Calu3 (cell line): ENCODE results near the gene ACKR3. TPM values are rescaled to one million over a fixed set of nuclear protein-coding genes. Genes with fewer than 3 reads are reported as not detected.

Experiments
- BruUV-seq: library from RNA; stranded (reverse); fragments of 400-500 nt; replicated peaks from 2 replicates; lab custom pipeline; 2021; lab: Mats Ljungman, UMichigan
- CTCF ChIA-PET: fragments of 300-600 bp; sonication (Branson Sonifier 250); formaldehyde crosslinking; loops from one replicate; lab custom pipeline; 2022; ENCODE audit warnings: antibody characterized with exemption; lab: Charles Lee
- DNase-seq: peaks from one replicate; pipeline ENCODE4 v3.0.0; 2022
- H3K27ac Mint-ChIP-seq: one replicate; pipeline ENCODE4 v1.8.0; 2022; ENCODE audit warnings: mixed read lengths; ENCODE audit not compliant: unreplicated experiment
- H3K27me3 Mint-ChIP-seq: one replicate; pipeline ENCODE4 v1.8.0; 2022; ENCODE audit warnings: mixed read lengths; ENCODE audit not compliant: unreplicated experiment
- H3K36me3 Mint-ChIP-seq: one replicate; pipeline ENCODE4 v1.8.0; 2022; ENCODE audit warnings: mild to moderate bottlenecking, moderate library complexity, mixed read lengths; ENCODE audit not compliant: insufficient read depth, unreplicated experiment
- H3K4me1 Mint-ChIP-seq: one replicate; pipeline ENCODE4 v1.8.0; 2022; ENCODE audit warnings: mild to moderate bottlenecking, low read depth, mixed read lengths; ENCODE audit not compliant: unreplicated experiment
- H3K4me3 Mint-ChIP-seq: one replicate; pipeline ENCODE4 v1.8.0; 2022; ENCODE audit warnings: mild to moderate bottlenecking, low read depth, moderate library complexity, mixed read lengths; ENCODE audit not compliant: unreplicated experiment
- H3K9me3 Mint-ChIP-seq: one replicate; pipeline ENCODE4 v1.8.0; 2022; ENCODE audit warnings: low read depth, mixed read lengths; ENCODE audit not compliant: unreplicated experiment
- intact Hi-C: fragments of 100-400 bp; cut with micrococcal nuclease; formaldehyde crosslinking; loops from one replicate; pipeline ENCODE4 v1.10.0; 2022; ENCODE audit not compliant: unreplicated experiment
- total RNA-seq: library from RNA; stranded (reverse); gene quantifications from 2 replicates; pipeline ENCODE4 v1.2.3, GENCODE V29; 2022
- TF ChIP-seq, protein P1 (sequence below): fragments of 200-600 bp; IDR thresholded peaks from one replicate; pipeline ENCODE4 v1.8.0; 2022; ENCODE audit warnings: antibody characterized with exemption; ENCODE audit not compliant: unreplicated experiment

Gene ACKR3
- total RNA-seq, 1 experiment from 2014 or later, result 8.8 TPM

DNA sequence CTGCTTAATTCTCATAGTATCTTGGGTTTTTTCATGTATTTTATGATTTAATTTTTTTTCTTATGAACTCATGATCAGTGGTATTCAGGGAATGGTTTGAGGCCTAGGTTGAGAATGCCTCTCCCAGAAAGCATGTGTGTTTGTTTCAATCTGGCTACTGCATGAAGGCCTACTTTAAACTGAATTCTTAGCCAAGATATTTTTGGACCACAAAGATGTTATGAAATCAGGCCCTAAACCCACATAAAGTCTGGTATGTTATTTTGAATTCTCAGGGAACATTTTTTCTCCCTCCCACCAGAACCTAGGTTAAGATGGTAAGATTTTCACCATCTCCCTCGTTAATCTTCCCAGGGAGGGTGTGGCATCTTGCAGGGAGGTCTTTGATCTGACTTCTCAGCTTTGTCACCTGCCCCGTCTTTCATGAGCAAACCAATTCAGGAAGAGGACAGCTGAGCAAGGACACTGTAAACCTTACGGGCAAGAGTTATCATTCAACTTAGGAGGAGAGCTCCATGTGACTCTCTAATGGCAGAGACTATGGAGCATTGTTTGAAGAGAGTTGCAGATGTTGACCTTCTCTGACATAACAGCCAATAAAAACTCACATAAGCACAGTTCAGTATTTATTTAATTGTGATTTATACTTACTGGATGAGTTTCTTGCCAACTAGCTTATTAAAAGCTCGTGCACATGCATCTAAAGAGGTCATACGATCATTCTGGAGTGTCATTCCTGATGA, 21.3 kb upstream of the ACKR3 start:
- Mint-ChIP-seq H3K4me3 (no peak overlapping the region), H3K36me3 (no peaks in the 10 kb centered on the region), H3K27ac (no peak overlapping the region), H3K4me1 (no peaks in the 10 kb centered on the region), H3K9me3 (peaks cover 4% of the 10 kb centered on the region), H3K27me3 (no peaks in the 10 kb centered on the region)
- TF ChIP-seq, protein P1, sequence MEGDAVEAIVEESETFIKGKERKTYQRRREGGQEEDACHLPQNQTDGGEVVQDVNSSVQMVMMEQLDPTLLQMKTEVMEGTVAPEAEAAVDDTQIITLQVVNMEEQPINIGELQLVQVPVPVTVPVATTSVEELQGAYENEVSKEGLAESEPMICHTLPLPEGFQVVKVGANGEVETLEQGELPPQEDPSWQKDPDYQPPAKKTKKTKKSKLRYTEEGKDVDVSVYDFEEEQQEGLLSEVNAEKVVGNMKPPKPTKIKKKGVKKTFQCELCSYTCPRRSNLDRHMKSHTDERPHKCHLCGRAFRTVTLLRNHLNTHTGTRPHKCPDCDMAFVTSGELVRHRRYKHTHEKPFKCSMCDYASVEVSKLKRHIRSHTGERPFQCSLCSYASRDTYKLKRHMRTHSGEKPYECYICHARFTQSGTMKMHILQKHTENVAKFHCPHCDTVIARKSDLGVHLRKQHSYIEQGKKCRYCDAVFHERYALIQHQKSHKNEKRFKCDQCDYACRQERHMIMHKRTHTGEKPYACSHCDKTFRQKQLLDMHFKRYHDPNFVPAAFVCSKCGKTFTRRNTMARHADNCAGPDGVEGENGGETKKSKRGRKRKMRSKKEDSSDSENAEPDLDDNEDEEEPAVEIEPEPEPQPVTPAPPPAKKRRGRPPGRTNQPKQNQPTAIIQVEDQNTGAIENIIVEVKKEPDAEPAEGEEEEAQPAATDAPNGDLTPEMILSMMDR, result no peak
- BruUV-seq, result no TSS peak
- no peak for DNase-seq
- intact Hi-C loops, result no loop called here
- CTCF ChIA-PET, result interaction anchor here (1.2 kb wide), 1 partner anchor 12 kb away, joined by 3 read pairs; no protein-coding TSS in a partner anchor

DNA sequence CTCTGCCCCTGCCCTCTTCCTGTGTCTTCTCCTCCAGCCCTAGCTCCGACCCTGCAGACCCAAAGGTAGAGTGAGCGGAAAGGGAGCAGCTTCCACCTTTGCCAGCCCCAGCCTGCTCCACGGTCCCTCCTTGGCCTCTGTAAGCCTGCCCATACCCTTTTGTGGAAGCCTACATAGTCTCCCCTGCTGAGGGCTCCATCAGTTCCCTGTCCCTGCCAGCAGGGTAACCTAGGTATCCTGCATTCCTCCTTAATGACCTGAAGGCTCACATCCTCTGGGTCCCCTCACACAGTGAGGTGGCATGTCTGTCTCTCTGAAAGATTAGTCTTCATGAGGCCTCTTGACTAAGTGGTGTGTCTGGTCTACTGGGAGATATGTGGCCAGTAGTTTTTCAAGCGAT, 20.5 kb upstream of the ACKR3 start:
- Mint-ChIP-seq H3K27me3 (no peaks in the 10 kb centered on the region), H3K4me1 (no peaks in the 10 kb centered on the region), H3K36me3 (no peaks in the 10 kb centered on the region), H3K4me3 (no peak overlapping the region), H3K27ac (no peak overlapping the region), H3K9me3 (peaks cover 4% of the 10 kb centered on the region)
- CTCF ChIA-PET, result interaction anchor here (1.2 kb wide), 1 partner anchor 13 kb away, joined by 3 read pairs; no protein-coding TSS in a partner anchor
- BruUV-seq, result no TSS peak
- DNase-seq, result no peak
- intact Hi-C loops, result no loop called here
- TF ChIP-seq, protein P1, result no peak

DNA sequence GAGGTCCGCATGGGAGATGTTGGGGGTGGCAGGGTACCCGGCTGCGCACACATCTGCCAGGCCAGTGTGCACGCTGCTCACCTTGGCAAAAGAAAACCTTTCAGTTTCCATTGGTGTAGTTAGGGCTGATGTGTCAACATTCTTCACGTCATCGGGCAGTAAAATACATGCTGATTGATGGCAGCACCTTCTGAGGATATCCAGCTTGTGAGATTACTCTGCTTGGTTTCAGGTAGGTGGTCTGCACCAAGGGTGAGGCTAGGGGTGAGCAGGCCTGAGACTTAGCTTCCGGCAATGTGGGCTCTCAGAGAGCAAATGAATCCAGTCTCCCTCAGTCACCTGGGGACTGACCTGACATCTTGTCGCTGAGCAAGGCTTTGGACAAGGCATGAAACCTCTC, 19.3 kb upstream of the ACKR3 start:
- Mint-ChIP-seq H3K36me3 (no peaks in the 10 kb centered on the region), H3K27me3 (no peaks in the 10 kb centered on the region), H3K27ac (no peak overlapping the region), H3K9me3 (peaks cover 4% of the 10 kb centered on the region), H3K4me3 (no peak overlapping the region), H3K4me1 (no peaks in the 10 kb centered on the region)
- TF ChIP-seq, protein P1, result no peak
- no peak for DNase-seq
- CTCF ChIA-PET, result no interaction called here
- intact Hi-C loops, result no loop called here
- BruUV-seq, result no TSS peak

DNA sequence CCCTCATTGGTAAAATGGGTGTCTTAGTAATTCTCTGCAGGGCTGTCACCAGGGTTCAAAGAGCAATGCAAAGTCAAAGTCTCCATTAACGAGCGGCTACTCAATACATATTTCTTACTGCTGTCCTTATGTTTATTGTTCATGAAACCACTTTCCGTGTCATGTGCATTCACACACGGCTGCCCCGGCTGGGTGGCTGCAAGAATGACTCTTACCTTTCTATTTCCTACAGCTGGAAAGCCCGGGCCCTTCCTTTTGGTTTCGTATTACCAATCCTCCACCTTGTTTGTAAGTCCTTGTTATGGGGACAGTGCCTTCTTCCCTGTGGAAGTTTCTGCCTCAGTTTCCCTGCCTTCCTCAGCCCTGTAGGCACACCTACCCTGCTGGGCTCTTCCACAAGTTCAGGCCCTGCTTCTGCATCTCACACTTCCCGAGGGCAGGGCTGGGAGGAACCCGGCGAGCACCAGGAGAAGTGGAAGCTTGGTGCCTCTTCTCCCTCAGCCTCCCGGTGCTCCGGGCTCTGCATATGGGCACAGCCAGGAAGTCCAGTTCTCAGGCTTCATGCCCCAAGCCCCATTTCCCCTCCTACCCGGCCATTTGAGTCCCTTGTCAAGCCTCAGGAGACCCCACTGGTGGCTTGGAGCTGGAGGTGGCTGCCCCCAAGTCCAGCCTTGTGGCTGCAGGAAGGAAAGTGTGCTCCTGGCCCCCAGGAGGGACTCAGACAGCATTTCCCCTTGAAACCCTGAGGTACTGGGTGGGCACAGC, 18.7 kb upstream of the ACKR3 start:
- Mint-ChIP-seq H3K9me3 (peaks cover 4% of the 10 kb centered on the region), H3K27ac (no peak overlapping the region)
- BruUV-seq, result no TSS peak

More for the DNA sequence above, 18.7 kb upstream of the ACKR3 start:
- no peak overlapping the region for H3K4me3 Mint-ChIP-seq
- DNase-seq, result no peak
- no peaks in the 10 kb centered on the region for H3K27me3 Mint-ChIP-seq
- CTCF ChIA-PET, result no interaction called here
- H3K4me1 Mint-ChIP-seq, result no peaks in the 10 kb centered on the region
- TF ChIP-seq, protein P1, result no peak
- intact Hi-C loops, result no loop called here
- H3K36me3 Mint-ChIP-seq, result no peaks in the 10 kb centered on the region
